ENCODE results near the gene UBTF.
A peak's percentile ranks its signal among the peaks of the same experiment; 100 is the strongest.

The UBTF gene

DNA sequence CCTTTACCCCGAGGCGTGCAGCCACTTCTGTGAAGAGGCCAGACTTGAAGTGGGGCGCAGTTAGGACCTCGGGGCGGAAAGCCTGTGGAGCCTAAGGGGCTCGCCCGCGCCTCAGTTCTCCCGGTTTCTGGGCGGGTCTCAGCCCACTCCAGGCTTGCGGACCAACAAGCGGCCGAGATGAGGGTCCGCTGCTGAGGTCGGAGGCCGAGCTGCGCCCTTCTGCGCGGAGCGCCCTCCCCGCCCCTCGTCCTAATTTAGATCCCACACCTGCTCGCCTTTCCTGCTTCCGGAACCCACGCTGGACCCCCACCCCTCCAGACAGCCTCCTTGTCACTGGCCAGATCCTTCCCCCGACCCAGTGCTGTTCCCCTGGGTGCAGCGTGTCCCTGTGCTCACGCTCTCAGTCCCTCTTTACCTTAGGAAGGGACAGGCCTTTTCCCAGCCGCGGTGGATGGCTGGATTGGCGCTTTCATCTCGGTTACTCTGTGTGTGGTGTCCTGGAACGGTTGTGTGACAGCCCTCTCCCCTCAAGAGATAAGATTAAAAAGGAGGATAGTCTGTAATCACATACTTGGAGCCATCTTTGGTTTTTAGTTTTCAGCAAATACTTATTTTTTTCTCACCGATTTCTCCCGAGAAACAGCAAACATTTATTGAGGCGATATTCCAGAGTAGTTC lies 18.9 kb downstream of the UBTF start:
- peaks cover 2% of the 10 kb centered on the region for H3K4me1 ChIP-seq (ENCODE audit: control insufficient read depth, low read depth, low read length)
- no peak overlapping the region for H2BK5ac ChIP-seq (ENCODE audit: low read length)
- H3K23ac ChIP-seq (ENCODE audit: low read length) = no peak overlapping the region
- peak overlapping the region; percentile 88 for H3K18ac ChIP-seq (ENCODE audit: low read length)
- peak overlapping the region; percentile 94 for H3K9ac ChIP-seq (ENCODE audit: low read length)
- no CpG with 5 or more reads among the region's 36 CpGs for WGBS (ENCODE audit: extremely low coverage, insufficient coverage, low lambda C conversion rate)
- H3K36me3 ChIP-seq (ENCODE audit: control insufficient read depth, insufficient read depth, low read length) = peaks cover 6% of the 10 kb centered on the region
- peak overlapping the region; percentile 17 for H4K8ac ChIP-seq (ENCODE audit: low read depth, low read length)
- peak overlapping the region; percentile 76 for H3K4ac ChIP-seq (ENCODE audit: low read depth, low read length)
- no peak overlapping the region for H2AK5ac ChIP-seq (ENCODE audit: low read length)
- peak overlapping the region; percentile 81 for H3K4me3 ChIP-seq (ENCODE audit: low read length)
- peaks cover 13% of the 10 kb centered on the region for H3K79me1 ChIP-seq (ENCODE audit: low read length)
- peak overlapping the region; percentile 62 for H3K4me2 ChIP-seq (ENCODE audit: low read length)
- H3K27me3 ChIP-seq (ENCODE audit: insufficient read depth, low read length, poor library complexity) = no peaks in the 10 kb centered on the region
- peak overlapping the region; percentile 90 for H3K27ac ChIP-seq (ENCODE audit: low read depth, low read length)
- no peak overlapping the region for H2BK15ac ChIP-seq (replicated peaks; ENCODE audit: low read depth)
- no peak overlapping the region for H2BK120ac ChIP-seq (ENCODE audit: low read depth, low read length)
- peak overlapping the region; percentile 88 for H3K56ac ChIP-seq (ENCODE audit: low read length)
- peaks cover 23% of the 10 kb centered on the region for H3K79me2 ChIP-seq (ENCODE audit: control insufficient read depth, insufficient read depth, low read length)
- no peak overlapping the region for H4K5ac ChIP-seq (ENCODE audit: low read length)
- peak; percentile 49 for DNase-seq

DNA sequence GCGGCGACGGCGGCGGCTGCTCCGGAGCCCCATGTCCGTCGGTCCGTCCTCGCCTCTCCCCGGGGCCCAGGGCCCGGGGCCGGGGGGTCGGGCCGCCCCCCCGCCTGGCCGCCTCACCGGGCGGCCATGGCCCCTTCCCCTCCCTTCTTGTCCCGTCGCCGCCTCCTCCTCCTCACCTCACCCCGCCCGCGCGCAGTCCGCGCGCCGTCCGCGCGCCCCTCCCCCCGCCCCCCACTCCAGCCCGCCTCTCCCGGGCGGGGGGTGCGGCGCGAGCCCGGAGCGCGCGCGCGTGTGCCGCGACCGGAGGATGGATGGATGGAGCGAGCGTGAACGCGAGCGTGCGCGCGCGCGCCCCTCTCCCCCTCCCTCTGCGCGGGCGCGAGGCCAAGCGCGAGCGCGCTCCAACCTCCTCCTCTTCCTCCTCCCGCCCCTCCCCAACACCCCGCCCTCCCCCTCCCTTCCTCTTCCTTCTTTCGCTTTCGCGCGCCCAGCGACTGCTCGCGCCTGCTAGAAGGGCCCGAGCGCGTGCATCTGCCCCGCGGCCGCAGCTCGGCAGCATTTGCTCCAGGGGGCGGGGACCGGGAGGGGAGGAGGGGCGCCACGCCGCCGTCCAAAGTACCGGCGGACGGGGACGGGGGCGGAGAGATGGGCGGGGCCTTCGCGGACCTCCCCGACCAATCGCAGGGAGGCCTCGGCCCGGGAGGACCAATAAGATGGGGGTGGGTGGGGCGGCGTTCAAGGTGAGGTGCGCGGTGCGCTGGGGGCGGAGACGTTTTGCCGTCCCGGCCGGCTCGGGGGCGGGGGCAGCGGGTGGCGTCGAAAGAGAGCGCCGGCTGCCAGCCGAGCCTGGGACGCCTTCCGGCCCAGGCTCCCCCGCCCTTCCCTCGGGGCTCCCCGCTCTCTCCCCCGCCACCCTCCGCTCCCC lies 19.7 kb downstream of the UBTF start, which contains the start of gene ATXN7L3:
Gene ATXN7L3, minus strand, starts transcription at position 332 of the 925 bp plus-strand sequence. CDS start 1,814 bp downstream, outside the sequence.
- H2AK5ac ChIP-seq (ENCODE audit: low read length) = no peak within 1 kb of the TSS
- peaks cover 13% of the 10 kb centered on the region for H3K79me1 ChIP-seq (ENCODE audit: low read length)
- H3K36me3 ChIP-seq (ENCODE audit: control insufficient read depth, insufficient read depth, low read length) = peaks cover 8% of the 10 kb centered on the region
- H2BK120ac ChIP-seq (ENCODE audit: low read depth, low read length) = peak within 1 kb of the TSS; percentile 62
- H3K4me1 ChIP-seq (ENCODE audit: control insufficient read depth, low read depth, low read length) = peaks cover 2% of the 10 kb centered on the region
- peaks cover 23% of the 10 kb centered on the region for H3K79me2 ChIP-seq (ENCODE audit: control insufficient read depth, insufficient read depth, low read length)
- peak within 1 kb of the TSS; percentile 86 for H3K4me3 ChIP-seq (ENCODE audit: low read length)
- H3K4me2 ChIP-seq (ENCODE audit: low read length) = peak within 1 kb of the TSS; percentile 90
- H3K27ac ChIP-seq (ENCODE audit: low read depth, low read length) = peak within 1 kb of the TSS; percentile 99
- DNase-seq = peak; percentile 99
- peak within 1 kb of the TSS; percentile 76 for H2BK5ac ChIP-seq (ENCODE audit: low read length)
- H4K8ac ChIP-seq (ENCODE audit: low read depth, low read length) = peak within 1 kb of the TSS; percentile 78
- H3K27me3 ChIP-seq (ENCODE audit: insufficient read depth, low read length, poor library complexity) = no peaks in the 10 kb centered on the region
- H3K18ac ChIP-seq (ENCODE audit: low read length) = peak within 1 kb of the TSS; percentile 95
- no peak within 1 kb of the TSS for H2BK15ac ChIP-seq (replicated peaks; ENCODE audit: low read depth)
- H4K5ac ChIP-seq (ENCODE audit: low read length) = no peak within 1 kb of the TSS
- H3K4ac ChIP-seq (ENCODE audit: low read depth, low read length) = peak within 1 kb of the TSS; percentile 76
- H3K9ac ChIP-seq (ENCODE audit: low read length) = peak within 1 kb of the TSS; percentile 97
- H3K56ac ChIP-seq (ENCODE audit: low read length) = peak within 1 kb of the TSS; percentile 90
- WGBS (ENCODE audit: extremely low coverage, insufficient coverage, low lambda C conversion rate) = no CpG with 5 or more reads among the region's 126 CpGs
- H3K23ac ChIP-seq (ENCODE audit: low read length) = peak within 1 kb of the TSS; percentile 48

DNA sequence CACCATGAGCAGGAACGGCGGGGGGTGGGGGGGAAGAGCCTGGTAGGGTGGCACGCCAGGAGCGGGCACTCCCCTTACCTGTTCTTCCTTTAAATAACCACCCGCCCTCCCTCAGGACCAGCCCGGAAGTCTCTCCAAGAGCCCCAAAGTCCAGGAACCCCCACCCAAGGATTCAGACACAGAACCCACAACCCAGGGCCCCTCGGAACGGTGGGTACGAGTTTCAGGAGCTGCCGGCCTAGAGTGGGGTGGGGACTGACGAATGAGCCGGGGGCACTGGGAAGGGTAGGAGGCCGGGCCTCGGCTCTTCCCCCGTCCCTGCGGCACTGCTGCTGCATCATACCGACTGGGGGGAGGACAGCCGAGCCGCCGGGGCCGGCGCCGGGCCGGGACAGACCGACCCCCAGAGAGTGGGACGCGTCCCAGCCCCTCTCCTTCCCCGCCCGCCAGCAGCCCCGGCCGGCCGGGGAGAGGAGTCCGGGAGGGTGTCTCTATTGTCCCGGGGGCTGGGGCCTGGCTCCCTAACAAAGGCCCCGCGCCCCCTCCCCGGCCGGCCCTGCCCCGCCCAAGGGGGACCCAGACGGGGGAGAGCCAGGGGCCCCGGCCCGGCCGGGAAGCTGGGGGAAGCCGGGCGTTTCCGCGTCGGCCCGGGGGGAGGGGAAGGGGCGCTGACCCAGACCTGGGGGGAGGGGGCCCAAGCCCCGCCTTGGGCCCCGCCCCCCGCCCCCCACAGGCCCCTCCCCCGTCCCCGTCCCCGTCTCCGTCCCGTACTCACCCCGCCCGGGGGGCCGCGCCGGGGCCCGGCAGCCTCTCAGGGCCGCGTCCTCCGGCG lies 20.5 kb downstream of the UBTF start:
- Histone ChIP-seq H4K5ac (ENCODE audit: low read length) (no peak overlapping the region), H3K4ac (ENCODE audit: low read depth, low read length) (peak overlapping the region; percentile 71), H2BK15ac (replicated peaks; ENCODE audit: low read depth) (no peak overlapping the region), H2AK5ac (ENCODE audit: low read length) (no peak overlapping the region), H3K9ac (ENCODE audit: low read length) (peak overlapping the region; percentile 97), H3K79me1 (ENCODE audit: low read length) (peaks cover 13% of the 10 kb centered on the region), H4K8ac (ENCODE audit: low read depth, low read length) (peak overlapping the region; percentile 78), H3K56ac (ENCODE audit: low read length) (peak overlapping the region; percentile 90), H3K18ac (ENCODE audit: low read length) (peak overlapping the region; percentile 95), H3K27me3 (ENCODE audit: insufficient read depth, low read length, poor library complexity) (no peaks in the 10 kb centered on the region), H3K79me2 (ENCODE audit: control insufficient read depth, insufficient read depth, low read length) (peaks cover 23% of the 10 kb centered on the region), H2BK120ac (ENCODE audit: low read depth, low read length) (peak overlapping the region; percentile 62), H3K4me3 (ENCODE audit: low read length) (peak overlapping the region; percentile 86), H3K36me3 (ENCODE audit: control insufficient read depth, insufficient read depth, low read length) (peaks cover 11% of the 10 kb centered on the region), H3K27ac (ENCODE audit: low read depth, low read length) (peak overlapping the region; percentile 99), H3K23ac (ENCODE audit: low read length) (peak overlapping the region; percentile 48), H3K4me2 (ENCODE audit: low read length) (peak overlapping the region; percentile 90), H2BK5ac (ENCODE audit: low read length) (peak overlapping the region; percentile 76), H3K4me1 (ENCODE audit: control insufficient read depth, low read depth, low read length) (peaks cover 2% of the 10 kb centered on the region)
- peak; percentile 66 for DNase-seq
- WGBS (ENCODE audit: extremely low coverage, insufficient coverage, low lambda C conversion rate) = no CpG with 5 or more reads among the region's 68 CpGs

DNA sequence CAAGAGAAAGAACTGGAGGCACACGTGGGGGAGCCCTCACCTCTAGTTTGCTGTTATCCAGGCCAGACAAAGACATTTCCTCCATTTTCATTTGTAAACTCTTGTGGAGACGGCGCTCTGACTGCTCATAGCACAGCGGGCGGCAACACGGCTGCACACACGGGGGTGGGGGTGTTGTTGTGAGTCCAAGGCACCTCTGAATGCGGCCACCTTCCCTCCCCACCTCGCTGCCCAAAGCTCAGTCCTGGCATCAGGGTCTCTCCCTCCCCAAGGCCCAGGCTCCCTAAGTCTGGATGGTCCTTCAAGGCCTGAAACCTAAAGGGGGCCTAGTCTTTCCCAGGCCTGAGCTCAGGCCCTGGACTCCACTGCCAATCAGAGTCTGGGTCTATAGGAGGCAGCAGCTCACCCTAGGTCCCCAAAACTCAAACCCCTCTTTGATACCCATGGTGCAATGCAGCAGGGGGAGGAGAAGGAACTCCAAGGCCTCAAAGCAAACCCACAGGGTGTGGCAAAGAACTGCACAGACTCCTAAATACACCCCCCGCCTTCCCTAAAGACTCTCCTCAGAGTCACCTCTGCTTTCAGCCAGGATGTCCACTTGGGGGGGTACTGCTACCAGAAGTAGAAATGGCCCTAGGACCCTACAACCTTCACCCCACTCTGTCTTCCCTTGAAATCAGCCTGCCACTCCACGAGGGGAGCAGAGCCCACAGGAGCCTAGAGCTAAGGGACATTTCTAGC lies 21.3 kb downstream of the UBTF start:
- no CpG with 5 or more reads among the region's 11 CpGs for WGBS (ENCODE audit: extremely low coverage, insufficient coverage, low lambda C conversion rate)
- peak; percentile 42 for DNase-seq
- Histone ChIP-seq H2AK5ac (ENCODE audit: low read length) (no peak overlapping the region), H2BK15ac (replicated peaks; ENCODE audit: low read depth) (no peak overlapping the region), H3K4ac (ENCODE audit: low read depth, low read length) (peak overlapping the region; percentile 70), H3K23ac (ENCODE audit: low read length) (no peak overlapping the region), H3K4me2 (ENCODE audit: low read length) (peak overlapping the region; percentile 90), H4K8ac (ENCODE audit: low read depth, low read length) (peak overlapping the region; percentile 78), H3K18ac (ENCODE audit: low read length) (peak overlapping the region; percentile 91), H3K27ac (ENCODE audit: low read depth, low read length) (peak overlapping the region; percentile 98), H3K79me2 (ENCODE audit: control insufficient read depth, insufficient read depth, low read length) (peaks cover 23% of the 10 kb centered on the region), H3K36me3 (ENCODE audit: control insufficient read depth, insufficient read depth, low read length) (peaks cover 11% of the 10 kb centered on the region), H3K4me1 (ENCODE audit: control insufficient read depth, low read depth, low read length) (peaks cover 2% of the 10 kb centered on the region), H2BK120ac (ENCODE audit: low read depth, low read length) (peak overlapping the region; percentile 49), H2BK5ac (ENCODE audit: low read length) (no peak overlapping the region), H3K9ac (ENCODE audit: low read length) (peak overlapping the region; percentile 97), H4K5ac (ENCODE audit: low read length) (no peak overlapping the region), H3K4me3 (ENCODE audit: low read length) (peak overlapping the region; percentile 86), H3K27me3 (ENCODE audit: insufficient read depth, low read length, poor library complexity) (no peaks in the 10 kb centered on the region), H3K56ac (ENCODE audit: low read length) (peak overlapping the region; percentile 90), H3K79me1 (ENCODE audit: low read length) (peaks cover 13% of the 10 kb centered on the region)

DNA sequence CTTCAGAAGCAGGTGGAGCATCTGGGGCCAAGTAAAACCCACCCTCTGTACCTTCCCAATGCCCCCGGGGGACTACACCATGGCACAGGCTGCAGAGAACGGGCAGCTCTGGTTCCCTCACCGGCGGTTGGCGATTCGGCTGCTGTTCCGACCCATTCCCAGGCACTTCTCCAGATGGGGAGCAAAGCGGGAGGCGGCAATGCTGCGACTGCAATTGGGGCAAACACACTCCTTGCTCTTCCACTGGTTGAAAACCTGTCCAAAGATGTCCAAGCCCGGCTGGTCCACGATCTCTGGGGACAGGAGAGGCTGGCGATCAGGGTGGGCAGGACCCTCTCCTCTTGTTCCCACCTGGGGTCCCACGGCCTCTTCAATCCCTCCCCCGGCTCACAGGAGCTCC lies 22.4 kb downstream of the UBTF start:
- H3K4ac ChIP-seq (ENCODE audit: low read depth, low read length) = no peak overlapping the region
- peaks cover 4% of the 10 kb centered on the region for H3K4me1 ChIP-seq (ENCODE audit: control insufficient read depth, low read depth, low read length)
- H3K36me3 ChIP-seq (ENCODE audit: control insufficient read depth, insufficient read depth, low read length) = peaks cover 11% of the 10 kb centered on the region
- peaks cover 13% of the 10 kb centered on the region for H3K79me1 ChIP-seq (ENCODE audit: low read length)
- H3K4me3 ChIP-seq (ENCODE audit: low read length) = no peak overlapping the region
- H3K27me3 ChIP-seq (ENCODE audit: insufficient read depth, low read length, poor library complexity) = no peaks in the 10 kb centered on the region
- peak overlapping the region; percentile 97 for H3K9ac ChIP-seq (ENCODE audit: low read length)
- peak overlapping the region; percentile 10 for H3K56ac ChIP-seq (ENCODE audit: low read length)
- no peak overlapping the region for H2BK15ac ChIP-seq (replicated peaks; ENCODE audit: low read depth)
- H2BK5ac ChIP-seq (ENCODE audit: low read length) = no peak overlapping the region
- peaks cover 23% of the 10 kb centered on the region for H3K79me2 ChIP-seq (ENCODE audit: control insufficient read depth, insufficient read depth, low read length)
- no peak overlapping the region for H3K18ac ChIP-seq (ENCODE audit: low read length)
- H3K4me2 ChIP-seq (ENCODE audit: low read length) = no peak overlapping the region
- no peak overlapping the region for H2BK120ac ChIP-seq (ENCODE audit: low read depth, low read length)
- no peak overlapping the region for H4K5ac ChIP-seq (ENCODE audit: low read length)
- H2AK5ac ChIP-seq (ENCODE audit: low read length) = no peak overlapping the region
- H3K23ac ChIP-seq (ENCODE audit: low read length) = no peak overlapping the region
- no CpG with 5 or more reads among the region's 15 CpGs for WGBS (ENCODE audit: extremely low coverage, insufficient coverage, low lambda C conversion rate)
- no peak overlapping the region for H4K8ac ChIP-seq (ENCODE audit: low read depth, low read length)
- no peak overlapping the region for H3K27ac ChIP-seq (ENCODE audit: low read depth, low read length)
- DNase-seq = no peak

Data from mesendoderm (in vitro differentiated cells).